Measurements from ENCODE around the gene ATP10A. TPM values are rescaled to one million over a fixed set of nuclear protein-coding genes. Genes with fewer than 3 reads are reported as not detected.

Gene ATP10A
- total and polyA plus RNA-seq, 11 donors, result 0.53 to 3.3 (median 1.0) TPM

- ATAC-seq (no peak), DNase-seq (no peak)
- Histone ChIP-seq H3K9me3 (no peaks in the 10 kb centered on the region), H3K4me3 (no peak overlapping the region), H3K4me1 (no peaks in the 10 kb centered on the region), H3K27ac (no peak overlapping the region), H3K27me3 (no peaks in the 10 kb centered on the region), H3K36me3 (no peaks in the 10 kb centered on the region)
- no peak for TF ChIP-seq CTCF (IDR thresholded peaks at IDR 0.05)
- TF ChIP-seq POLR2A (IDR thresholded peaks at IDR 0.05), result no peak
- 90 to 94% (median 92%) methylated on average over 14 of the region's 14 CpGs for WGBS, 4 donors
- intact Hi-C loops (cut with DNase I), result no loop called here
Observed at GRCh38 chr15:25901811-25902605, 38.9 kb upstream of the ATP10A start.

- intact Hi-C loops (cut with DNase I), result no loop called here
- Histone ChIP-seq H3K36me3 (no peaks in the 10 kb centered on the region), H3K27ac (no peak overlapping the region), H3K4me3 (no peak overlapping the region), H3K4me1 (no peaks in the 10 kb centered on the region), H3K9me3 (no peaks in the 10 kb centered on the region), H3K27me3 (no peaks in the 10 kb centered on the region)
- ATAC-seq (peak in 2 of 4 donors; percentile 28 to 43), DNase-seq (no peak)
- WGBS, 4 donors, result 72 to 81% (median 76%) methylated on average over 4 to 5 of the region's 5 CpGs
- TF ChIP-seq CTCF (IDR thresholded peaks at IDR 0.05) (no peak), POLR2A (IDR thresholded peaks at IDR 0.05) (no peak)
Observed at GRCh38 chr15:25900901-25901300, 37.8 kb upstream of the ATP10A start.

DNA sequence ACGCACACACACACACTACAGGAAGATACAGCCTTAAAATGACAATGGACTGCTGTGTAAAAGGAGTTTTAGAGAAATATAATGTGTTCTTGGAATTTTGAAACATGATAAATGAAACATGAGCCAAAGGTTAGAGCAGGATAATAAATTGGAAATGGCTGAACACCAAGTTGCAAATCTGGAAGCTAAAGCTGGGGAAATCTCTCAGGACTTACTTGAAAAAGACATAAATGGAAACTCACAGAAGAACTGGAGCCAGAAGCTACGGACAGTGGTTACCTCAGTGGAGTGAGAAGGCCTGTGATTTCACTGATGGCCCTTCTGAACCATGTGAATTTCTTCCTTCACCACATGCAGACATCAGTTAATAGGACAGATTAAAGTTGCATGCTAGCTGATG, 37.3 kb upstream of the ATP10A start:
- Histone ChIP-seq H3K4me3 (no peak overlapping the region), H3K9me3 (no peaks in the 10 kb centered on the region), H3K36me3 (no peaks in the 10 kb centered on the region), H3K27ac (no peak overlapping the region), H3K4me1 (no peaks in the 10 kb centered on the region), H3K27me3 (no peaks in the 10 kb centered on the region)
- TF ChIP-seq CTCF (IDR thresholded peaks at IDR 0.05) (no peak), POLR2A (IDR thresholded peaks at IDR 0.05) (no peak)
- DNase-seq (no peak), ATAC-seq (no peak)
- intact Hi-C loops (cut with DNase I), result no loop called here
- 74 to 83% (median 78%) methylated on average over 2 of the region's 2 CpGs for WGBS, 4 donors

DNA sequence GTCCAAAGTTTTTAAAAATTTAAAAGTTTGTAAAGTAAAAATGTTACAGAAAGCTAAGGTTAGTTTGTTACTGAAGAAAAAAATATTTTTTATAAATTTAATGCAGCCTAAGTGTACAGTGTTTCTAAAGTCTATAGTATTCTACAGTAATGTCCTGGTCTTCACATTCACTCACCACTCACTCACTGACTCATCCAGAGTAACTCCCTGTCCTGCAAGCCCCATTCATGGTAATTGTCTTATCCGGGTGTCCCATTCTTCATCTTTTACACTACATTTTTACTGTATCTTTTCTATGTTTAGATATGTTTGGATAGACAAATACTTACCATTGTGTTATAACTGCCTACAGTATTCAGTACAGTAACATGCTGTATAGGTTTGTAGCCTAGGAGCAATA, 36.7 kb upstream of the ATP10A start:
- no peak for ATAC-seq
- no peak for DNase-seq
- 86 to 90% (median 89%) methylated on average over 1 of the region's 1 CpG for WGBS, 4 donors

More for the DNA sequence above, 36.7 kb upstream of the ATP10A start:
- Histone ChIP-seq H3K27me3 (no peaks in the 10 kb centered on the region), H3K4me1 (no peaks in the 10 kb centered on the region), H3K36me3 (no peaks in the 10 kb centered on the region), H3K9me3 (peaks cover 0 to 2% (median 0%) of the 10 kb centered on the region in 12 donors), H3K27ac (no peak overlapping the region), H3K4me3 (no peak overlapping the region)
- TF ChIP-seq POLR2A (IDR thresholded peaks at IDR 0.05), result no peak
- TF ChIP-seq CTCF (IDR thresholded peaks at IDR 0.05), result no peak
- intact Hi-C loops (cut with DNase I), result no loop called here

Measured in heart left ventricle (tissue), 16 donors.